ENCODE results near the gene AKIP1. TPM values are rescaled to one million over a fixed set of nuclear protein-coding genes. Genes with fewer than 3 reads are reported as not detected.

The AKIP1 gene
- total and polyA plus RNA-seq, 4 donors: 9.3 to 12.3 (median 9.9) TPM

GRCh38 chr11:8927233-8927632, 16.2 kb downstream of the AKIP1 start:
- no peaks in the 10 kb centered on the region for H3K4me1 ChIP-seq (ENCODE audit: control insufficient read depth in 4 of 4, insufficient read depth in 4 of 4, low read length in 3 of 4)
- H3K27me3 ChIP-seq (ENCODE audit: control insufficient read depth in 4 of 4, insufficient read depth in 4 of 4, low read length in 3 of 4): no peaks in the 10 kb centered on the region
- H3K9me3 ChIP-seq (ENCODE audit: control insufficient read depth in 4 of 4, low read length in 3 of 4): no peaks in the 10 kb centered on the region
- no peak for DNase-seq (ENCODE audit: low spot score)
- no peak for TF ChIP-seq NR2F2 (IDR thresholded peaks at IDR 0.05)
- TF ChIP-seq TAF1 (conservative IDR thresholded peaks at IDR 0.05): no peak
- TF ChIP-seq ATF3 (IDR thresholded peaks at IDR 0.05): no peak
- TF ChIP-seq CTCF (IDR thresholded peaks at IDR 0.05; ENCODE audit: low read depth, low read length, missing input control): no peak
- TF ChIP-seq JUND (IDR thresholded peaks at IDR 0.05): no peak
- no peak for TF ChIP-seq ZBTB33 (IDR thresholded peaks at IDR 0.05)
- TF ChIP-seq, protein P1, sequence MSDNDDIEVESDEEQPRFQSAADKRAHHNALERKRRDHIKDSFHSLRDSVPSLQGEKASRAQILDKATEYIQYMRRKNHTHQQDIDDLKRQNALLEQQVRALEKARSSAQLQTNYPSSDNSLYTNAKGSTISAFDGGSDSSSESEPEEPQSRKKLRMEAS (IDR thresholded peaks at IDR 0.05): no peak
- TF ChIP-seq GABPA (IDR thresholded peaks at IDR 0.05 in 1 of 2, conservative IDR thresholded peaks at IDR 0.05 in 1 of 2): no peak
- TF ChIP-seq YY1 (IDR thresholded peaks at IDR 0.05): no peak
- TF ChIP-seq FOXA2 (IDR thresholded peaks at IDR 0.05): no peak
- no peak for TF ChIP-seq HNF4G (IDR thresholded peaks at IDR 0.05)
- no peak for TF ChIP-seq EGR1 (IDR thresholded peaks at IDR 0.05; ENCODE audit: low read depth in 2 of 2)
- no peak for TF ChIP-seq RXRA (IDR thresholded peaks at IDR 0.05)
- no peak for TF ChIP-seq FOXA1 (IDR thresholded peaks at IDR 0.05)
- TF ChIP-seq, protein P2, sequence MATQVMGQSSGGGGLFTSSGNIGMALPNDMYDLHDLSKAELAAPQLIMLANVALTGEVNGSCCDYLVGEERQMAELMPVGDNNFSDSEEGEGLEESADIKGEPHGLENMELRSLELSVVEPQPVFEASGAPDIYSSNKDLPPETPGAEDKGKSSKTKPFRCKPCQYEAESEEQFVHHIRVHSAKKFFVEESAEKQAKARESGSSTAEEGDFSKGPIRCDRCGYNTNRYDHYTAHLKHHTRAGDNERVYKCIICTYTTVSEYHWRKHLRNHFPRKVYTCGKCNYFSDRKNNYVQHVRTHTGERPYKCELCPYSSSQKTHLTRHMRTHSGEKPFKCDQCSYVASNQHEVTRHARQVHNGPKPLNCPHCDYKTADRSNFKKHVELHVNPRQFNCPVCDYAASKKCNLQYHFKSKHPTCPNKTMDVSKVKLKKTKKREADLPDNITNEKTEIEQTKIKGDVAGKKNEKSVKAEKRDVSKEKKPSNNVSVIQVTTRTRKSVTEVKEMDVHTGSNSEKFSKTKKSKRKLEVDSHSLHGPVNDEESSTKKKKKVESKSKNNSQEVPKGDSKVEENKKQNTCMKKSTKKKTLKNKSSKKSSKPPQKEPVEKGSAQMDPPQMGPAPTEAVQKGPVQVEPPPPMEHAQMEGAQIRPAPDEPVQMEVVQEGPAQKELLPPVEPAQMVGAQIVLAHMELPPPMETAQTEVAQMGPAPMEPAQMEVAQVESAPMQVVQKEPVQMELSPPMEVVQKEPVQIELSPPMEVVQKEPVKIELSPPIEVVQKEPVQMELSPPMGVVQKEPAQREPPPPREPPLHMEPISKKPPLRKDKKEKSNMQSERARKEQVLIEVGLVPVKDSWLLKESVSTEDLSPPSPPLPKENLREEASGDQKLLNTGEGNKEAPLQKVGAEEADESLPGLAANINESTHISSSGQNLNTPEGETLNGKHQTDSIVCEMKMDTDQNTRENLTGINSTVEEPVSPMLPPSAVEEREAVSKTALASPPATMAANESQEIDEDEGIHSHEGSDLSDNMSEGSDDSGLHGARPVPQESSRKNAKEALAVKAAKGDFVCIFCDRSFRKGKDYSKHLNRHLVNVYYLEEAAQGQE (IDR thresholded peaks at IDR 0.05): no peak
- TF ChIP-seq HNF4A (conservative IDR thresholded peaks at IDR 0.05): no peak
- TF ChIP-seq SP1 (IDR thresholded peaks at IDR 0.05): no peak
- no peak for TF ChIP-seq RAD21 (IDR thresholded peaks at IDR 0.05)
- H3K36me3 ChIP-seq (ENCODE audit: control insufficient read depth in 4 of 4, insufficient read depth in 3 of 4, low read depth in 1 of 4, low read length in 3 of 4): peaks cover 0 to 5% (median 2%) of the 10 kb centered on the region in 4 donors
- no peak overlapping the region for H3K4me3 ChIP-seq (ENCODE audit: low read depth in 1 of 3, low read length in 3 of 3)
- no peak overlapping the region for H3K9ac ChIP-seq (ENCODE audit: low read depth in 1 of 2, low read length in 2 of 2)
- WGBS: 90% methylated on average over 5 of the region's 5 CpGs
- H3K27ac ChIP-seq (ENCODE audit: low read depth in 1 of 2, low read length in 2 of 2): no peak overlapping the region
